CD8-positive, alpha-beta memory T cell (primary cell): Measurements from ENCODE around the gene CHPF. TPM values are rescaled to one million over a fixed set of nuclear protein-coding genes. Genes with fewer than 3 reads are reported as not detected.

Experiments
- CTCF ChIA-PET: fragments of 350-600 bp; sonication (Branson Sonifier 250); formaldehyde crosslinking; loops from one replicate; lab custom pipeline; 2021; ENCODE audit warnings: antibody characterized with exemption; lab: Charles Lee
- POLR2A ChIA-PET: fragments of 350-600 bp; sonication (Branson Sonifier 250); formaldehyde crosslinking; loops from one replicate; lab custom pipeline; 2021; ENCODE audit warnings: antibody characterized with exemption; lab: Charles Lee
- DNase-seq, 5 donors: peaks; one replicate each; pipeline versions ENCODE4 v3.0.0 to v3.0.0-alpha.2; 2020 to 2022; ENCODE audit warnings: mixed read lengths in 1 of 5
- H3K27ac ChIP-seq: one replicate; pipeline ENCODE4 v1.7.0; 2013; ENCODE audit warnings: low read depth, mild to moderate bottlenecking, low read length, moderate library complexity
- H3K27me3 ChIP-seq: 2 replicates; pipeline ENCODE4 v1.7.0; 2013; ENCODE audit warnings: low read length, mild to moderate bottlenecking; ENCODE audit not compliant: insufficient read depth, poor library complexity, severe bottlenecking
- H3K36me3 ChIP-seq: 2 replicates; pipeline ENCODE4 v1.7.0; 2013; ENCODE audit warnings: mild to moderate bottlenecking, low read length, moderate library complexity; ENCODE audit not compliant: insufficient read depth
- H3K4me1 ChIP-seq: 2 replicates; pipeline ENCODE4 v1.7.0; 2013; ENCODE audit warnings: mild to moderate bottlenecking, low read length, moderate library complexity; ENCODE audit not compliant: insufficient read depth
- H3K4me3 ChIP-seq: 2 replicates; pipeline ENCODE4 v1.7.0; 2013; ENCODE audit warnings: mild to moderate bottlenecking, low read length
- H3K9me3 ChIP-seq: 2 replicates; pipeline ENCODE4 v1.7.0; 2013; ENCODE audit warnings: mild to moderate bottlenecking, low read length
- H3K27ac Mint-ChIP-seq, 8 donors: one replicate each; pipeline ENCODE4 v1.8.0; 2020 to 2021; ENCODE audit warnings: mixed read lengths in 8 of 8, mild to moderate bottlenecking in 6 of 8, inconsistent platforms in 3 of 8, moderate library complexity in 3 of 8
- H3K27me3 Mint-ChIP-seq, 2 donors: one replicate each; pipeline ENCODE4 v1.8.0; 2020 to 2021; ENCODE audit warnings: mixed read lengths in 2 of 2, mild to moderate bottlenecking in 1 of 2, moderate library complexity in 1 of 2
- H3K36me3 Mint-ChIP-seq, 3 donors: one replicate each; pipeline ENCODE4 v1.8.0; 2020 to 2021; ENCODE audit warnings: mixed read lengths in 3 of 3, inconsistent platforms in 1 of 3, mild to moderate bottlenecking in 1 of 3
- H3K4me1 Mint-ChIP-seq, 3 donors: one replicate each; pipeline ENCODE4 v1.8.0; 2020 to 2021; ENCODE audit warnings: mixed read lengths in 3 of 3, inconsistent platforms in 1 of 3, mild to moderate bottlenecking in 1 of 3
- H3K4me3 Mint-ChIP-seq, 7 donors: one replicate each; pipeline ENCODE4 v1.8.0; 2020 to 2021; ENCODE audit warnings: mixed read lengths in 7 of 7, mild to moderate bottlenecking in 6 of 7, moderate library complexity in 4 of 7, inconsistent platforms in 2 of 7
- H3K9me3 Mint-ChIP-seq, 5 donors: one replicate each; pipeline ENCODE4 v1.8.0; 2020 to 2022; ENCODE audit warnings: mixed read lengths in 5 of 5, mild to moderate bottlenecking in 3 of 5, moderate library complexity in 2 of 5, inconsistent platforms in 1 of 5
- polyA plus RNA-seq: library from polyadenylated mRNA; unstranded; fragments of 300-500 nt; fragmentation: Illumina TruSeq; gene quantifications from one replicate; pipeline ENCODE4 v1.2.3, GENCODE V29; 2021
- total RNA-seq, 2 experiments: library from RNA; stranded (reverse); gene quantifications; one replicate each; pipeline ENCODE4 v1.2.3, GENCODE V29; 2021

CHPF gene
- total and polyA plus RNA-seq, 3 experiments from 2014 or later = 8.7 to 36.5 (median 32.9) TPM

GRCh38 chr2:219510512-219511135 is 33.0 kb downstream of the CHPF start:
- peaks cover 12% of the 10 kb centered on the region for H3K27me3 ChIP-seq
- peaks cover 15% of the 10 kb centered on the region for H3K4me1 ChIP-seq
- no peaks in the 10 kb centered on the region for H3K36me3 ChIP-seq
- ChIA-PET CTCF (interaction anchor here (0.9 to 6.7 kb wide), 9 partner anchors 10 to 88 kb away, joined by 3 to 36 read pairs (median 5); partner anchors contain the start of gene GMPPA), POLR2A (interaction anchor here (1.0 kb wide), 1 partner anchor 11 kb away, joined by 5 read pairs; the partner anchor contains the start of gene GMPPA)
- peak overlapping the region in 3 of 7 donors; percentile 19 to 36 (median 32) for H3K4me3 Mint-ChIP-seq
- H3K9me3 Mint-ChIP-seq = peaks cover 0 to 4% (median 0%) of the 10 kb centered on the region in 5 donors
- peaks cover 17 to 39% (median 20%) of the 10 kb centered on the region in 3 donors for H3K4me1 Mint-ChIP-seq
- no peaks in the 10 kb centered on the region for H3K9me3 ChIP-seq
- no peak overlapping the region for H3K4me3 ChIP-seq
- H3K36me3 Mint-ChIP-seq = peaks cover 1 to 18% (median 3%) of the 10 kb centered on the region in 3 donors
- H3K27ac ChIP-seq = peak overlapping the region; percentile 43
- DNase-seq = no peak
- no peak overlapping the region for H3K27ac Mint-ChIP-seq
- peaks cover 45 to 63% of the 10 kb centered on the region in 2 donors for H3K27me3 Mint-ChIP-seq

GRCh38 chr2:219509780-219510511 is 33.7 kb downstream of the CHPF start:
- ChIA-PET POLR2A (interaction anchor here (1.0 kb wide), 1 partner anchor 11 kb away, joined by 5 read pairs; the partner anchor contains the start of gene GMPPA), CTCF (interaction anchor here (0.6 to 6.7 kb wide), 12 partner anchors 9 to 101 kb away, joined by 3 to 36 read pairs (median 4); partner anchors contain the start of gene GMPPA)
- H3K4me3 Mint-ChIP-seq = peak overlapping the region in 6 of 7 donors; percentile 19 to 71 (median 58)
- H3K9me3 ChIP-seq = no peaks in the 10 kb centered on the region
- H3K36me3 ChIP-seq = peaks cover 2% of the 10 kb centered on the region
- peaks cover 17 to 37% (median 20%) of the 10 kb centered on the region in 3 donors for H3K4me1 Mint-ChIP-seq
- peak overlapping the region in 1 of 8 donors; percentile 21 for H3K27ac Mint-ChIP-seq
- peaks cover 15% of the 10 kb centered on the region for H3K4me1 ChIP-seq
- peak in 4 of 5 donors; percentile 7 to 42 (median 29) for DNase-seq
- peak overlapping the region; percentile 43 for H3K27ac ChIP-seq
- peaks cover 12% of the 10 kb centered on the region for H3K27me3 ChIP-seq
- peaks cover 0 to 4% (median 0%) of the 10 kb centered on the region in 5 donors for H3K9me3 Mint-ChIP-seq
- peaks cover 1 to 25% (median 3%) of the 10 kb centered on the region in 3 donors for H3K36me3 Mint-ChIP-seq
- no peak overlapping the region for H3K4me3 ChIP-seq
- H3K27me3 Mint-ChIP-seq = peaks cover 42 to 56% of the 10 kb centered on the region in 2 donors

DNA sequence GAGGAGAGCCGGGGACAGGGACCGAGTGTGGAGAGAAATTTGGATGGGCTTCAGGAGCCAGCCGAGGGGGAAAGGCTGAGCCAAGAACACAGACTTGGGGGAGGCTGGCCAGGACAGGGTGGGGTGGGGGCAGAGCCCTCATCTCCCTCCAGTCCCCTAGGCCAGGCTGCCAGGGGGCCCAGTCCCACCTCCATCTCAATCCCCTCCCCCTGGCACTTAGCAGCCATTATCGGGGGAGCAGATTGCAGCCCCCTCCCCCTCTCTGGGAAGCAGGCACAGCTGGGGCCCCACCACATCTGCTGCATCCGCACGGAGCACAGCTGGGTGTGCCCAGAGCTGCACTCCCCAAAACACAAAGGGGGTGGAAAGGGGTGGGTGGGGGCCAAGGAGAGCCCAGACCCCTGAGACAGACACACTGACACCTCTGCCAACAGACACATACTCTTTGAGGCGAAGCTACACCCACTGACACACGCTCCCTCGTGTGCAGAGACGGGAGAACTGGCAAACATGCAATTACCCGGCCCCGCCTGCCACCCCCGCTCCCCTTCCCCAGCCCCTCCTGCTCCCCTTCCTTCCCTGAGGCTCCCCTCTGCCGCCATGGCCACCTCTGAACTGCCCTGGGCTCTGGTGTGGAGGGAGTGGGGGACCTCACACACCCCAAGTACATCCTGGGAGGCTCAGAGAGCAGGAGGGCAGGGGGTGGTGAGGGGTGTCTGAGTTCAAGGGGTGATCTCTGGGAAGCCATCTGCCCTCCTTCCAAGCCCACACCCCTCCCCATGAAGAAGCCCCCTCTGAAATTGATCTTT is 34.4 kb downstream of the CHPF start:
- ChIA-PET POLR2A (no interaction called here), CTCF (interaction anchor here (1.0 to 6.7 kb wide), 7 partner anchors 9 to 71 kb away, joined by 3 to 36 read pairs (median 7); partner anchors contain the start of gene GMPPA)
- peaks cover 0 to 4% (median 0%) of the 10 kb centered on the region in 5 donors for H3K9me3 Mint-ChIP-seq
- H3K27me3 ChIP-seq = peaks cover 12% of the 10 kb centered on the region
- peaks cover 8% of the 10 kb centered on the region for H3K36me3 ChIP-seq
- peaks cover 39 to 50% of the 10 kb centered on the region in 2 donors for H3K27me3 Mint-ChIP-seq
- peaks cover 17 to 34% (median 19%) of the 10 kb centered on the region in 3 donors for H3K4me1 Mint-ChIP-seq
- H3K4me3 ChIP-seq = no peak overlapping the region
- peaks cover 5 to 33% (median 10%) of the 10 kb centered on the region in 3 donors for H3K36me3 Mint-ChIP-seq
- H3K9me3 ChIP-seq = no peaks in the 10 kb centered on the region
- DNase-seq = no peak
- peak overlapping the region; percentile 38 for H3K27ac ChIP-seq
- H3K27ac Mint-ChIP-seq = peak overlapping the region in 1 of 8 donors; percentile 21
- H3K4me3 Mint-ChIP-seq = peak overlapping the region in 6 of 7 donors; percentile 19 to 71 (median 58)
- H3K4me1 ChIP-seq = peaks cover 15% of the 10 kb centered on the region

DNA sequence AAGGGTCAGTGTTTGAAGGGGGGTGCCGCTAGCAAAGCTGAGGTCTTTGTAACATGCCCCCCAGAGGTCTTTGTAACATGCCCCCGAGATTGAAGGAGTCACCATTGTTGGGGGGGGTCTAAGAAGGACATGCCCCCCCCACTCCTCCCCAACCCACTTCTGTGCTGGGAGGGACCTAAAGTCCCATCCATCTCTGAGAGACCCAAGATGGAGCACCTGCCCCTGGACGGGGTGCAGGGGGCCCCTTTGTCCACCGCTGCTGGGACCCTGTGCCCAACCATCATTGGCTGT is 35.2 kb downstream of the CHPF start:
- POLR2A ChIA-PET = no interaction called here
- DNase-seq = no peak
- no peak overlapping the region for H3K27ac ChIP-seq
- H3K27ac Mint-ChIP-seq = no peak overlapping the region
- peaks cover 9 to 41% (median 18%) of the 10 kb centered on the region in 3 donors for H3K36me3 Mint-ChIP-seq
- no peak overlapping the region for H3K4me3 Mint-ChIP-seq
- peaks cover 32 to 43% of the 10 kb centered on the region in 2 donors for H3K27me3 Mint-ChIP-seq
- H3K4me1 Mint-ChIP-seq = peaks cover 12 to 26% (median 12%) of the 10 kb centered on the region in 3 donors
- H3K4me3 ChIP-seq = no peak overlapping the region
- H3K36me3 ChIP-seq = peaks cover 14% of the 10 kb centered on the region
- peaks cover 15% of the 10 kb centered on the region for H3K4me1 ChIP-seq
- peaks cover 8% of the 10 kb centered on the region for H3K27me3 ChIP-seq
- H3K9me3 ChIP-seq = no peaks in the 10 kb centered on the region
- H3K9me3 Mint-ChIP-seq = peaks cover 0 to 4% (median 0%) of the 10 kb centered on the region in 5 donors
- CTCF ChIA-PET = interaction anchor here (1.9 to 6.7 kb wide), 2 partner anchors 12 to 17 kb away, joined by 7 to 36 read pairs; partner anchors contain the start of gene GMPPA

GRCh38 chr2:219507581-219508443 is 35.8 kb downstream of the CHPF start:
- ChIA-PET POLR2A (no interaction called here), CTCF (interaction anchor here (0.9 to 6.7 kb wide), 4 partner anchors 12 to 33 kb away, joined by 3 to 36 read pairs (median 4); partner anchors contain the start of gene GMPPA)
- Mint-ChIP-seq H3K9me3 (peaks cover 0 to 4% (median 0%) of the 10 kb centered on the region in 5 donors), H3K4me1 (peaks cover 10 to 21% (median 11%) of the 10 kb centered on the region in 3 donors), H3K27ac (no peak overlapping the region), H3K4me3 (no peak overlapping the region), H3K27me3 (peaks cover 28 to 37% of the 10 kb centered on the region in 2 donors), H3K36me3 (peaks cover 9 to 43% (median 19%) of the 10 kb centered on the region in 3 donors)
- peaks cover 4% of the 10 kb centered on the region for H3K27me3 ChIP-seq
- H3K4me3 ChIP-seq = no peak overlapping the region
- no peak overlapping the region for H3K27ac ChIP-seq
- no peak for DNase-seq
- H3K36me3 ChIP-seq = peaks cover 14% of the 10 kb centered on the region
- no peaks in the 10 kb centered on the region for H3K9me3 ChIP-seq
- H3K4me1 ChIP-seq = peaks cover 15% of the 10 kb centered on the region

- Histone ChIP-seq H3K9me3 (no peaks in the 10 kb centered on the region), H3K27ac (no peak overlapping the region), H3K4me3 (no peak overlapping the region), H3K4me1 (peaks cover 15% of the 10 kb centered on the region), H3K36me3 (peaks cover 14% of the 10 kb centered on the region), H3K27me3 (no peaks in the 10 kb centered on the region)
- DNase-seq = no peak
- POLR2A ChIA-PET = no interaction called here
- no peak overlapping the region for H3K27ac Mint-ChIP-seq
- no peak overlapping the region for H3K4me3 Mint-ChIP-seq
- H3K4me1 Mint-ChIP-seq = peaks cover 8 to 17% (median 11%) of the 10 kb centered on the region in 3 donors
- H3K9me3 Mint-ChIP-seq = peaks cover 0 to 4% (median 0%) of the 10 kb centered on the region in 5 donors
- peaks cover 9 to 47% (median 19%) of the 10 kb centered on the region in 3 donors for H3K36me3 Mint-ChIP-seq
- CTCF ChIA-PET = interaction anchor here (0.6 to 6.7 kb wide), 6 partner anchors 11 to 34 kb away, joined by 3 to 36 read pairs (median 4); partner anchors contain the start of gene GMPPA
- peaks cover 23 to 32% of the 10 kb centered on the region in 2 donors for H3K27me3 Mint-ChIP-seq
Observed at GRCh38 chr2:219506802-219507526, 36.6 kb downstream of the CHPF start.
